IMR-90 (cell line): ENCODE data around the gene KRT6C. TPM values are rescaled to one million over a fixed set of nuclear protein-coding genes. Genes with fewer than 3 reads are reported as not detected.

ENCODE experiments used
- ATAC-seq: fragments of 200-7000 bp; cut with Tn5 transposase; 2 replicates; pipeline ENCODE4 v1.9.1; 2020; ENCODE audit warnings: low read depth, mild to moderate bottlenecking, moderate library complexity
- BruUV-seq: library from RNA; stranded (reverse); fragments of 400-500 nt; replicated peaks from 2 replicates; lab custom pipeline; 2021; lab: Mats Ljungman, UMichigan
- CTCF ChIA-PET: fragments of 300-600 bp; formaldehyde crosslinking; extraction: SDS; loops from one replicate; lab custom pipeline; 2021; ENCODE audit warnings: antibody characterized with exemption; lab: Yijun Ruan, JAX
- POLR2A ChIA-PET: fragments of 300-600 bp; sonication (Branson Sonifier 250); formaldehyde crosslinking; loops from one replicate; lab custom pipeline; 2022; ENCODE audit warnings: antibody characterized with exemption; ENCODE audit not compliant: unreplicated experiment; lab: Charles Lee
- DNase-seq: peaks from one replicate; pipeline ENCODE4 v3.0.0; 2013
- H2AFZ ChIP-seq: replicated peaks from 2 replicates; pipeline ENCODE3; 2013; ENCODE audit warnings: low read length, mild to moderate bottlenecking; ENCODE audit not compliant: poor library complexity
- H2AK5ac ChIP-seq: 2 replicates; pipeline ENCODE4 v1.6.1; 2013; ENCODE audit warnings: low read depth, low read length, inconsistent platforms
- H2AK9ac ChIP-seq: replicated peaks from 2 replicates; pipeline ENCODE3; 2013; ENCODE audit warnings: mild to moderate bottlenecking, low read depth, low read length, moderate library complexity; ENCODE audit not compliant: poor library complexity
- H2BK120ac ChIP-seq: 2 replicates; pipeline ENCODE4 v1.6.1; 2013; ENCODE audit warnings: low read depth, low read length, inconsistent platforms
- H2BK15ac ChIP-seq: 3 replicates; pipeline ENCODE4 v1.6.1; 2013; ENCODE audit warnings: low read depth, low read length, inconsistent platforms
- H2BK20ac ChIP-seq: 2 replicates; pipeline ENCODE4 v1.6.1; 2013; ENCODE audit warnings: low read depth, mild to moderate bottlenecking, inconsistent platforms, low read length, moderate library complexity
- H2BK5ac ChIP-seq: 2 replicates; pipeline ENCODE4 v1.6.1; 2013; ENCODE audit warnings: mild to moderate bottlenecking, low read depth, low read length, inconsistent platforms; ENCODE audit not compliant: poor library complexity, severe bottlenecking
- H3K14ac ChIP-seq: replicated peaks from 2 replicates; pipeline ENCODE4 v1.6.1; 2013; ENCODE audit warnings: low read depth, low read length, inconsistent platforms
- H3K18ac ChIP-seq: 2 replicates; pipeline ENCODE4 v1.6.1; 2013; ENCODE audit warnings: low read depth, low read length, control low read depth
- H3K23ac ChIP-seq: 2 replicates; pipeline ENCODE4 v1.6.1; 2013; ENCODE audit warnings: low read depth, low read length, inconsistent platforms
- H3K27ac ChIP-seq: 2 replicates; pipeline ENCODE4 v1.5.1; 2013; ENCODE audit warnings: mild to moderate bottlenecking, control low read depth, low read length; ENCODE audit not compliant: insufficient read depth
- H3K27me3 ChIP-seq: 2 replicates; pipeline ENCODE4 v1.6.1; 2013; ENCODE audit warnings: low read length; ENCODE audit not compliant: control insufficient read depth, insufficient read depth
- H3K36me3 ChIP-seq: 2 replicates; pipeline ENCODE4 v1.6.1; 2013; ENCODE audit warnings: low read length, mixed read lengths; ENCODE audit not compliant: control insufficient read depth, insufficient read depth
- H3K4ac ChIP-seq: 2 replicates; pipeline ENCODE4 v1.6.1; 2013; ENCODE audit warnings: low read depth, low read length, inconsistent platforms
- H3K4me1 ChIP-seq: 2 replicates; pipeline ENCODE4 v1.6.1; 2013; ENCODE audit warnings: low read length, mixed read lengths; ENCODE audit not compliant: control insufficient read depth, insufficient read depth
- H3K4me2 ChIP-seq: 2 replicates; pipeline ENCODE4 v1.6.1; 2013; ENCODE audit warnings: low read depth, mild to moderate bottlenecking, control low read depth, low read length, moderate library complexity
- H3K4me3 ChIP-seq: 2 replicates; pipeline ENCODE4 v1.5.1; 2013; ENCODE audit warnings: low read depth, mild to moderate bottlenecking, control low read depth, low read length, moderate library complexity; ENCODE audit not compliant: insufficient read depth
- H3K56ac ChIP-seq: 2 replicates; pipeline ENCODE4 v1.6.1; 2013; ENCODE audit warnings: low read length, inconsistent platforms; ENCODE audit not compliant: insufficient read depth; ENCODE audit errors: extremely low read depth
- H3K79me1 ChIP-seq, 2 experiments: 2 replicates each; pipeline ENCODE4 v1.6.1; 2013; ENCODE audit warnings: low read length in 2 of 2, inconsistent platforms in 1 of 2, low read depth in 1 of 2
- H3K9ac ChIP-seq: 2 replicates; pipeline ENCODE4 v1.6.1; 2013; ENCODE audit warnings: low read depth, low read length, control low read depth
- H3K9me1 ChIP-seq: 2 replicates; pipeline ENCODE4 v1.6.1; 2013; ENCODE audit warnings: low read length, inconsistent platforms; ENCODE audit not compliant: insufficient read depth
- H3K9me3 ChIP-seq: 2 replicates; pipeline ENCODE4 v1.6.1; 2013; ENCODE audit warnings: low read length; ENCODE audit not compliant: control insufficient read depth, insufficient read depth
- H4K20me1 ChIP-seq: 2 replicates; pipeline ENCODE4 v1.6.1; 2013; ENCODE audit warnings: low read length, inconsistent platforms; ENCODE audit not compliant: insufficient read depth
- H4K5ac ChIP-seq: 2 replicates; pipeline ENCODE4 v1.6.1; 2013; ENCODE audit warnings: mild to moderate bottlenecking, low read depth, low read length, control low read depth
- H4K8ac ChIP-seq, 2 experiments: 2 replicates each; pipeline ENCODE4 v1.6.1; 2013; ENCODE audit warnings: low read depth in 2 of 2, low read length in 2 of 2, control low read depth in 1 of 2, inconsistent platforms in 1 of 2
- H4K91ac ChIP-seq: 2 replicates; pipeline ENCODE4 v1.6.1; 2013; ENCODE audit warnings: low read depth, low read length, inconsistent platforms; ENCODE audit not compliant: insufficient read depth
- BHLHE40 ChIP-seq: fragments of 150-350 bp; IDR thresholded peaks from 2 replicates; pipeline ENCODE4 v1.6.1; 2016; ENCODE audit warnings: mild to moderate bottlenecking, low read depth, low read length
- CEBPB ChIP-seq: IDR thresholded peaks from 2 replicates; pipeline ENCODE4 v1.6.1; 2012; ENCODE audit warnings: low read depth, low read length, improper control_type of control experiment
- CHD1 ChIP-seq: IDR thresholded peaks from 2 replicates; pipeline ENCODE4 v1.6.1; 2012; ENCODE audit warnings: low read depth, low read length, improper control_type of control experiment
- FOS ChIP-seq: fragments of 150-350 bp; IDR thresholded peaks from 2 replicates; pipeline ENCODE4 v1.6.1; 2016; ENCODE audit warnings: low read depth, low read length
- MAFK ChIP-seq: IDR thresholded peaks from 2 replicates; pipeline ENCODE4 v1.6.1; 2012; ENCODE audit warnings: low read depth, low read length, improper control_type of control experiment
- MAZ ChIP-seq: IDR thresholded peaks from 2 replicates; pipeline ENCODE4 v1.6.1; 2012; ENCODE audit warnings: low read depth, mild to moderate bottlenecking, low read length, improper control_type of control experiment, moderate library complexity, borderline replicate concordance
- MXI1 ChIP-seq: IDR thresholded peaks from 2 replicates; pipeline ENCODE4 v1.6.1; 2012; ENCODE audit warnings: low read depth, mild to moderate bottlenecking, low read length, moderate library complexity, borderline replicate concordance
- NFE2L2 ChIP-seq: fragments of 150-350 bp; IDR thresholded peaks from 2 replicates; pipeline ENCODE4 v1.6.1; 2016; ENCODE audit warnings: low read depth, mild to moderate bottlenecking, low read length
- POLR2A ChIP-seq: IDR thresholded peaks from 2 replicates; pipeline ENCODE4 v1.6.1; 2012; ENCODE audit warnings: mild to moderate bottlenecking, low read depth, low read length
- RAD21 ChIP-seq: IDR thresholded peaks from 2 replicates; pipeline ENCODE4 v1.6.1; 2012; ENCODE audit warnings: low read length, improper control_type of control experiment
- RCOR1 ChIP-seq: IDR thresholded peaks from 2 replicates; pipeline ENCODE4 v1.6.1; 2012; ENCODE audit warnings: mild to moderate bottlenecking, low read length, improper control_type of control experiment; ENCODE audit not compliant: insufficient replicate concordance
- RFX5 ChIP-seq: IDR thresholded peaks from 2 replicates; pipeline ENCODE4 v1.8.0; 2012; ENCODE audit warnings: low read depth, mild to moderate bottlenecking, low read length, moderate library complexity
- SMC3 ChIP-seq: fragments of 150-350 bp; IDR thresholded peaks from 2 replicates; pipeline ENCODE4 v1.6.1; 2016; ENCODE audit warnings: low read depth, mild to moderate bottlenecking, antibody characterized with exemption, low read length, moderate library complexity
- WGBS, 2 experiments: methylation state at CpG; one replicate each; pipeline versions ENCODE4 v1.1.5 to v1.1.7; 2013; ENCODE audit warnings: missing lambda C conversion rate in 2 of 2; ENCODE audit not compliant: insufficient read length in 1 of 2; ENCODE audit errors: extremely low coverage in 2 of 2; 5-methylcytosine and 5-hydroxymethylcytosine counted together
- dilution Hi-C: fragments of 300-500 bp; cut with HindIII; formaldehyde crosslinking; loops from one replicate; pipeline ENCODE4 v1.14.3; 2018; ENCODE audit warnings: low sequenced_read_pairs; ENCODE audit not compliant: unreplicated experiment
- in situ Hi-C: fragments of 300-500 bp; cut with MboI; formaldehyde crosslinking; loops from 3 replicates; pipeline ENCODE4 v1.14.3; 2019; ENCODE audit warnings: low sequenced_read_pairs, inconsistent platforms, mixed read lengths
- intact Hi-C: fragments of 100-400 bp; cut with micrococcal nuclease; formaldehyde crosslinking; loops from 2 replicates; pipeline ENCODE4 v1.10.0; 2022
- polyA plus RNA-seq, 3 experiments: library from polyadenylated mRNA; depleted of rRNA; stranded (reverse); fragments of >200 nt; gene quantifications; 2 replicates each; pipeline ENCODE4 v1.2.3, GENCODE V29; 2012; ENCODE audit warnings: low replicate concordance in 1 of 3
- total RNA-seq: library from RNA; depleted of rRNA; stranded (reverse); fragments of >200 nt; gene quantifications from 2 replicates; pipeline ENCODE4 v1.2.3, GENCODE V29; 2012
- TF ChIP-seq, protein P1 (sequence below): conservative IDR thresholded peaks from 2 replicates; pipeline ENCODE4 v1.5.1; 2012; ENCODE audit warnings: mild to moderate bottlenecking, low read depth, low read length, improper control_type of control experiment
- TF ChIP-seq, protein P2 (sequence below): fragments of 150-350 bp; IDR thresholded peaks from 2 replicates; pipeline ENCODE4 v1.6.1; 2016; ENCODE audit warnings: low read depth, mild to moderate bottlenecking, low read length, moderate library complexity, borderline replicate concordance
- TF ChIP-seq, protein P3 (sequence below): fragments of 150-350 bp; IDR thresholded peaks from 2 replicates; pipeline ENCODE4 v1.6.1; 2017; ENCODE audit warnings: mild to moderate bottlenecking, antibody characterized with exemption, low read length, low read depth

The KRT6C gene
- total and polyA plus RNA-seq, 2 of the 4 experiments (the other 2 are of a cell fraction), result not detected

DNA sequence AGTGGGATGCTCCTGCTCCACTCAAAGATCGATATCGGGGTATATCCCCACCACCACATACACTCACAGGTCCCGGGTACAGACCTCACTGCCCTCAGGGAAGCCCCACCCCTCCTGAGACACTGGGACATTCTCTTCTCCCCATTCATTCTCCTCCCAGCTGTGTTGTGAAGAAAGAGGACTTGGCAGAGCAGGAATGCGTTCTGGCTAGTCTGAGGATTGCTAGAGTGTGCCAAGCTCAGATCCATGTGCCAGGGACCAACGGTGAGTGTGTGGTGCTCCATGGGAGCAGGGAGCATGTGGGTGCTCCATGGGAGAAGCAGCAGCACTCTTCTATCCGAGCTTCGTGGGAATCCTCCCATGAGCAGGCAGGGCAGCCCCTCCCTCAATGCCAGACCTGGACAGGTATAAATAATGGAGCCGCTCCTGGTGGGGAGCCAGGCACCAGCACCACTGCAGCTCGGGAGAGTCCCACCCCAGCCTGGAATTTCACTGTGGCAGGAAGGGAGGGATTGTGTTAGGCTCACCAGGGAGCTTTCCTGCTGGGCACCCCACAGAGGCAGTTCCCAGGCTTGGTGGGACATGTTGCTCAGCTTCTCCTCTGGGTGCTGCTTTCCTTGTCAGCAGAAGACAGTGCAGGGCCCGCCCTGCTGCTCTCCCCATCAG, 48.9 kb upstream of the KRT6C start:
- no peak overlapping the region for H3K4me2 ChIP-seq
- H3K79me1 ChIP-seq, result no peaks in the 10 kb centered on the region
- in situ Hi-C loops, result no loop called here

More for the DNA sequence above, 48.9 kb upstream of the KRT6C start:
- H3K14ac ChIP-seq, result no peak overlapping the region
- no peak overlapping the region for H4K8ac ChIP-seq
- no peak overlapping the region for H2BK20ac ChIP-seq
- no peak overlapping the region for H3K9ac ChIP-seq
- no peak overlapping the region for H3K4ac ChIP-seq
- POLR2A ChIA-PET, result no interaction called here
- no TSS peak for BruUV-seq
- H2AK9ac ChIP-seq, result no peak overlapping the region
- no peak for ATAC-seq
- no peak overlapping the region for H3K23ac ChIP-seq
- no peak overlapping the region for H3K27ac ChIP-seq
- H3K36me3 ChIP-seq, result no peaks in the 10 kb centered on the region
- TF ChIP-seq CHD1 (no peak), POLR2A (no peak), MAZ (no peak), BHLHE40 (no peak), NFE2L2 (no peak), MAFK (no peak), FOS (no peak), RAD21 (no peak), SMC3 (no peak), RFX5 (no peak), CEBPB (no peak), RCOR1 (no peak), MXI1 (no peak)
- TF ChIP-seq, protein P1, sequence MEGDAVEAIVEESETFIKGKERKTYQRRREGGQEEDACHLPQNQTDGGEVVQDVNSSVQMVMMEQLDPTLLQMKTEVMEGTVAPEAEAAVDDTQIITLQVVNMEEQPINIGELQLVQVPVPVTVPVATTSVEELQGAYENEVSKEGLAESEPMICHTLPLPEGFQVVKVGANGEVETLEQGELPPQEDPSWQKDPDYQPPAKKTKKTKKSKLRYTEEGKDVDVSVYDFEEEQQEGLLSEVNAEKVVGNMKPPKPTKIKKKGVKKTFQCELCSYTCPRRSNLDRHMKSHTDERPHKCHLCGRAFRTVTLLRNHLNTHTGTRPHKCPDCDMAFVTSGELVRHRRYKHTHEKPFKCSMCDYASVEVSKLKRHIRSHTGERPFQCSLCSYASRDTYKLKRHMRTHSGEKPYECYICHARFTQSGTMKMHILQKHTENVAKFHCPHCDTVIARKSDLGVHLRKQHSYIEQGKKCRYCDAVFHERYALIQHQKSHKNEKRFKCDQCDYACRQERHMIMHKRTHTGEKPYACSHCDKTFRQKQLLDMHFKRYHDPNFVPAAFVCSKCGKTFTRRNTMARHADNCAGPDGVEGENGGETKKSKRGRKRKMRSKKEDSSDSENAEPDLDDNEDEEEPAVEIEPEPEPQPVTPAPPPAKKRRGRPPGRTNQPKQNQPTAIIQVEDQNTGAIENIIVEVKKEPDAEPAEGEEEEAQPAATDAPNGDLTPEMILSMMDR, result no peak
- TF ChIP-seq, protein P2, sequence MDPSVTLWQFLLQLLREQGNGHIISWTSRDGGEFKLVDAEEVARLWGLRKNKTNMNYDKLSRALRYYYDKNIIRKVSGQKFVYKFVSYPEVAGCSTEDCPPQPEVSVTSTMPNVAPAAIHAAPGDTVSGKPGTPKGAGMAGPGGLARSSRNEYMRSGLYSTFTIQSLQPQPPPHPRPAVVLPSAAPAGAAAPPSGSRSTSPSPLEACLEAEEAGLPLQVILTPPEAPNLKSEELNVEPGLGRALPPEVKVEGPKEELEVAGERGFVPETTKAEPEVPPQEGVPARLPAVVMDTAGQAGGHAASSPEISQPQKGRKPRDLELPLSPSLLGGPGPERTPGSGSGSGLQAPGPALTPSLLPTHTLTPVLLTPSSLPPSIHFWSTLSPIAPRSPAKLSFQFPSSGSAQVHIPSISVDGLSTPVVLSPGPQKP, result no peak
- TF ChIP-seq, protein P3, sequence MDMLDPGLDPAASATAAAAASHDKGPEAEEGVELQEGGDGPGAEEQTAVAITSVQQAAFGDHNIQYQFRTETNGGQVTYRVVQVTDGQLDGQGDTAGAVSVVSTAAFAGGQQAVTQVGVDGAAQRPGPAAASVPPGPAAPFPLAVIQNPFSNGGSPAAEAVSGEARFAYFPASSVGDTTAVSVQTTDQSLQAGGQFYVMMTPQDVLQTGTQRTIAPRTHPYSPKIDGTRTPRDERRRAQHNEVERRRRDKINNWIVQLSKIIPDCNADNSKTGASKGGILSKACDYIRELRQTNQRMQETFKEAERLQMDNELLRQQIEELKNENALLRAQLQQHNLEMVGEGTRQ, result no peak
- H3K9me1 ChIP-seq, result no peaks in the 10 kb centered on the region
- no peak overlapping the region for H3K56ac ChIP-seq
- no peak overlapping the region for H3K18ac ChIP-seq
- no peaks in the 10 kb centered on the region for H3K9me3 ChIP-seq
- no peaks in the 10 kb centered on the region; the same call in 1 of the 2 replicates for H4K20me1 ChIP-seq
- WGBS, 2 experiments, result 41% methylated on average over 5 of the region's 10 CpGs; no CpG with 5 or more reads in 1 of the 2 experiments
- no peak overlapping the region for H2AK5ac ChIP-seq
- H3K27me3 ChIP-seq, result peaks cover 40% of the 10 kb centered on the region
- H2BK5ac ChIP-seq, result no peak overlapping the region
- H4K5ac ChIP-seq, result no peak overlapping the region
- H3K4me3 ChIP-seq, result no peak overlapping the region
- DNase-seq, result no peak
- no peak overlapping the region for H2BK15ac ChIP-seq
- CTCF ChIA-PET, result no interaction called here
- no peak overlapping the region for H4K91ac ChIP-seq
- H2AFZ ChIP-seq, result no peak overlapping the region
- no peak overlapping the region for H2BK120ac ChIP-seq
- dilution Hi-C loops, result no loop called here
- intact Hi-C loops, result no loop called here
- no peaks in the 10 kb centered on the region for H3K4me1 ChIP-seq
